ENCODE data around the gene PRXL2C.
A peak's percentile ranks its signal among the peaks of the same experiment; 100 is the strongest.
"Not testable (repeated sequence)": the region's sequence is repeated elsewhere in the genome, so short reads cannot be mapped to it uniquely, and the experiment has no call there.

PRXL2C gene

DNA sequence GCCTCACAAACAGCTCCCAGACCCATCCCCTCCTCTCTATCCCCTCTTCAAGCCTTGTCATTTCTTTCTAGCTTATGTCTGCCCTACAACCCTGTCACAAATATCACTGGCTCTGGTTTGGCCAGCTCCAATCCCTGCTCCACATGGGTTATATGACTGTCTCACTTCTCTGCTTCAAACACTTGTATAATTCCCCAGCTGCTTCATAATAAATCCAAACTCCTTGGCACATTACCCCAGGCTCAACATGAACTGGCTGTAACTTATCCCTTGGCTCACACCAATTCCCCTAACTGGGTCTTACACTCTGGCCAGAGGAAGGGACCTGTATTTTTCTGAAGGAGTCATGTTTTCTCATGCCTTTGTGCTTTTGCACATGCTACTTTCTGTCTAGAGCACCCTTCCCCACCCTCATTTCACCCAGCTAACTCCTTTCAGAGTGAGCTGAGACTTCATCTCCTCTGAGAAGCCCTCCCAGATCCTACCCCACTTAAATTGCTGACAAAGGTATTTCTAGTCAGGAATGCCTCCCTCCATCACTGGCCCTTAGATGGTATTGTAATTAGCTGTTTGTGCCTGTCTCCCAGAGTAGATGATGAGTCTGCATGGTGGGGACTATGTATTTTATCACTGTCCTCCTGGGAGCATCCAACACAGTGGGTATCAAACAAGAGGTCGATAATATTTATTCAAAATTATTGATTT, 5.3 kb downstream of the PRXL2C start:
- in situ Hi-C loops (cut with HindIII; ENCODE audit: low sequenced_read_pairs), result no loop called here

DNA sequence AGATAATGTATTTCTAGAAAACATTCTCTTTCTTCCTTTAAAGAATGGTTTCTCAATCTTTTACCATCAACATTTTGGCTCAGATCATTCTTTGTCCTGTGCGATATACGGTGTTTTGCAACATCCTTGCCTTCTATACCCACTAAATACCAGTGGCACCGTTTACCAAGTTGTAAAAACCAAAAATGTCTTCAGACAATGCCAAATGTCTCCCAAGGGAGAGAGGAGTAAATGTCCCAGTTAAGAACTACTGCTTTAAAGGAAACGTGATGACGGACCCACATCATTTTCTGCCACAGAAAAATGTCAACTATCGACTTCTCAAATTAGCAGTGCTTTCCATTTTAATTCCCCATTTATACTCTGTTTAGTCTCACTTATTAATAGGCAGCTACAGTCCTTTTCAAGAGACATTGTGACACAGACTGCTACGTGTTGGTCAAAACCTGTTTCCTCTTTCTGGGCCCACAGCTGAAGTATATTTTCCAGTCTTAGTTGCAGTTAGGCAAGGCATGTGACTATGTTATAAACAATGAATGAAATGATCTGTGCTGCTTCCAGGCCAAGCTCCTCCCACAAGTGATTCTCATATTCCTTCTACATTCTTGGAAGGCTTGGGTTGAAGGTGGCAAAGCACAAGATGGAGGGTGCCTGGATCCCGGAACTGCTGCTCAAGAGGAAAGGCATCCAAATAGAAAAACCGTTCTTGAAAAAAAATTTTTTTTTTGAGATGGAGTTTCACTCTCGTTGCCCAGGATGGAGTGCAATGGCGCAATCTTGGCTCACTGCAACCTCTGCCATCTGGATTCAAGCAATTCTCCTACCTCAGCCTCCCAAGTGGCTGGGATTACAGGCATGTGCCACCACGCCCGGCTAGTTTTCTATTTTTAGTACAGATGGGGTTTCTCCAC, 8.8 kb downstream of the PRXL2C start:
- peak; percentile 13 for DNase-seq (ENCODE audit: low read depth, low spot score)
- in situ Hi-C loops (cut with HindIII; ENCODE audit: low sequenced_read_pairs), result no loop called here
- no peak overlapping the region for H3K4me3 ChIP-seq (ENCODE audit: low read depth, low read length)
- no peak for TF ChIP-seq CTCF (IDR thresholded peaks at IDR 0.05; ENCODE audit: low read depth, low read length)

More for the DNA sequence above, 5.3 kb downstream of the PRXL2C start:
- no peak for TF ChIP-seq CTCF (IDR thresholded peaks at IDR 0.05; ENCODE audit: low read depth, low read length)
- H3K4me3 ChIP-seq (ENCODE audit: low read depth, low read length), result no peak overlapping the region
- DNase-seq (ENCODE audit: low read depth, low spot score), result no peak

GRCh38 chr9:96644137-96644536, 11.0 kb downstream of the PRXL2C start:
- no peak overlapping the region for H3K4me3 ChIP-seq (ENCODE audit: low read depth, low read length)
- no peak for TF ChIP-seq CTCF (IDR thresholded peaks at IDR 0.05; ENCODE audit: low read depth, low read length)
- no peak for DNase-seq (ENCODE audit: low read depth, low spot score)
- in situ Hi-C loops (cut with HindIII; ENCODE audit: low sequenced_read_pairs), result no loop called here

- in situ Hi-C loops (cut with HindIII; ENCODE audit: low sequenced_read_pairs), result no loop called here
- no peak for DNase-seq (ENCODE audit: low read depth, low spot score)
Measured at GRCh38 chr9:96641514-96641913, 13.6 kb downstream of the PRXL2C start.

DNA sequence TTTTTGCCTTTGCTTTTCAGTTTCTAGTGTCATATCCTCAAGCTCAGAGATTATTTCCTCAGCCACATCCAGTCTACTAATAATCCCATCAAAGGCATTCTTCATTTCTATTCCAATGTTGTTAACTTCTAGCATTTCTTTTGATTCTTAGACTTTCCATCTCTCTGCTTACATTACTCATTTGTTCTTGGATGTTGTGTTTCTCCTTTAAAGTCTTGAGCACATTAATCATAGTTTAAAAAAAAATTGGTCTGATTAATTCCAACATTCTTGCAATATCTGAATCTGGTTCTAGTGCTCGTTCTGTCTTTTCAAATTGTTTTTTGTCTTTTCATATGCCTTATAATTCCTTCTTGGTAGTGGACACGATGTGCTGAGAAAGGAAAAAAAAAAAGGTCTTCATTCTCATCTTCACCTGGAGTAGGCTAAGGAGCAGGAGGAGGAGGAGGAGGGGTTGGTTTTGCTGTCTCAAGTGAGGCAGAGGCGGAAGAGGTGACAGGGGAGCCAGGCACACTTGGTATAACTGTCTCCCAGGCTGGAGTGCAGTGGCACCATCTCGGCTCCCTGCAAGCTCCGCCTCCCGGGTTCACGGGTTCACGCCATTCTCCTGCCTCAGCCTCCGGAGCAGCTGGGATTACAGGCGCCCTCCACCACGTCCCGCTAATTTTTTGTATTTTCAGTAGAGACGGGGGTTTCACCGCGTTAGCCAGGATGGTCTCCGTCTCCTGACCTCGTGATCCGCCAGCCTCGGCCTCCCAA, 16.3 kb downstream of the PRXL2C start:
- no peak for TF ChIP-seq CTCF (IDR thresholded peaks at IDR 0.05; ENCODE audit: low read depth, low read length)
- DNase-seq (ENCODE audit: low read depth, low spot score), result no peak
- in situ Hi-C loops (cut with HindIII; ENCODE audit: low sequenced_read_pairs), result no loop called here
- no peak overlapping the region for H3K4me3 ChIP-seq (ENCODE audit: low read depth, low read length)

More at GRCh38 chr9:96641514-96641913, 13.6 kb downstream of the PRXL2C start:
- H3K4me3 ChIP-seq (ENCODE audit: low read depth, low read length), result no peak overlapping the region
- no peak for TF ChIP-seq CTCF (IDR thresholded peaks at IDR 0.05; ENCODE audit: low read depth, low read length)

DNA sequence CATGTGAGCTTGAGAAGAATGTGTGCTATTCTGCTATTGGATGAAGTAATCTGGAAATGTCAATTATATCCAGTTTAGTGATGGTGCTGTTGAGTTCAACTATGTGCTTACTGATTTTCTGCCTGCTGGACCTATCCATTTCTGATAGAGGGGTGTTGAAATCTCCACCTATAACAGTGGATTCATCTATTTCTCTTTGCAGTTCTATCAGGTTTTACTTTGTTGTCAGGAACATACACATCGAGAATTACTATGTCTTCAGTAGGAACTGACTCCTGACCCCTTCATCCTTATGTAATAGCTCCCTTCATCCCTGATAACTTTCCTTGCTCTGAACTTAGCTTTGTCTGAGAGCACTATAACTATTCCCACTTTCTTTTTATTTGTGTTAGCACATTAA, 18.7 kb downstream of the PRXL2C start:
- in situ Hi-C loops (cut with HindIII; ENCODE audit: low sequenced_read_pairs), result no loop called here
- H3K4me3 ChIP-seq (ENCODE audit: low read depth, low read length), result no peak overlapping the region
- DNase-seq (ENCODE audit: low read depth, low spot score), result no peak
- no peak for TF ChIP-seq CTCF (IDR thresholded peaks at IDR 0.05; ENCODE audit: low read depth, low read length)

DNA sequence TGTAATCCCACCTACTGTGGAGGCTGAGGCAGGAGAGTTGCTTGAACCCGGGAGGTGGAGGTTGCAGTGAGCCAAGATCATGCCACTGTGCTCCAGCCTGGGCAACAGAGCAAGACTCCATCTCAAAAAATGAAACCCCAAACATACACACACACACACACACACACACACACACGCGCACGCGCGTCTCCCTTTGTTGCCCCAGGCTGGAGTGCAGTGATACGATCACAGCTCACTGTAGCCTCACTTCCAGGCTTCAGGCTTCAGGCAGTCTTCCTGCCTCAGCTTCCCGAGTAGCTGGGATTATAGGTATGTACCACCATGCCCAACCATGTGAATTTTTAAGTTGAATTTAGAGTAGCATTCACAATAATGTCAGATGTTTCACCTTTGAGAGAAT, 21.5 kb downstream of the PRXL2C start:
- H3K4me3 ChIP-seq (ENCODE audit: low read depth, low read length); in situ Hi-C loops (cut with HindIII; ENCODE audit: low sequenced_read_pairs); DNase-seq (ENCODE audit: low read depth, low spot score): not testable (repeated sequence)
